COLO668 (cell line): ENCODE results near the gene BBIP1.
"Not testable (repeated sequence)": the region's sequence is repeated elsewhere in the genome, so short reads cannot be mapped to it uniquely, and the experiment has no call there.

ENCODE experiments used
- DNase-seq: peaks from one replicate; lab custom pipeline; 2025; ENCODE audit not compliant: unreplicated experiment; lab: John Stamatoyannopoulos, UW

BBIP1 gene

GRCh38 chr10:110923856-110924493 is 5.0 kb upstream of the BBIP1 start:
- DNase-seq = no peak

GRCh38 chr10:110919971-110920881 is 1.2 kb upstream of the BBIP1 start:
- peak; percentile 43 for DNase-seq

- peak; percentile 96 for DNase-seq
These were observed 460 bp upstream of the BBIP1 start, which contains the start of gene SHOC2 for GRCh38 chr10:110919349-110919931. Gene SHOC2 (plus strand): TSS chr10:110919604. CDS start chr10:110964359, 44,755 bp downstream.

- DNase-seq = no peak
These were observed 724 bp downstream of the BBIP1 start for GRCh38 chr10:110918269-110918642.

GRCh38 chr10:110916554-110917346 is 2.2 kb downstream of the BBIP1 start:
- DNase-seq = no peak

GRCh38 chr10:110915600-110915999 is 3.4 kb downstream of the BBIP1 start:
- not testable (repeated sequence) for DNase-seq

GRCh38 chr10:110915035-110915434 is 3.9 kb downstream of the BBIP1 start:
- no peak for DNase-seq

GRCh38 chr10:110914431-110914830 is 4.5 kb downstream of the BBIP1 start:
- DNase-seq = no peak

GRCh38 chr10:110912374-110912773 is 6.6 kb downstream of the BBIP1 start:
- no peak for DNase-seq

GRCh38 chr10:110910138-110910537 is 8.8 kb downstream of the BBIP1 start:
- no peak for DNase-seq

GRCh38 chr10:110903280-110904278 is 15.4 kb downstream of the BBIP1 start:
- DNase-seq = no peak

- no peak for DNase-seq
These were observed 16.8 kb downstream of the BBIP1 start for GRCh38 chr10:110901954-110902819.

GRCh38 chr10:110900983-110901382 is 18.0 kb downstream of the BBIP1 start:
- no peak for DNase-seq

- DNase-seq = no peak
These were observed 20.6 kb downstream of the BBIP1 start for GRCh38 chr10:110898391-110898790.

- DNase-seq = no peak
These were observed 21.8 kb downstream of the BBIP1 start for GRCh38 chr10:110897184-110897583.

GRCh38 chr10:110893559-110894179 is 25.3 kb downstream of the BBIP1 start:
- DNase-seq = no peak

GRCh38 chr10:110892602-110893288 is 26.2 kb downstream of the BBIP1 start:
- DNase-seq = no peak

- no peak for DNase-seq
These were observed 31.4 kb downstream of the BBIP1 start for GRCh38 chr10:110887560-110887959.
